IMR-90 (cell line): ENCODE results near the gene GPR141. TPM values are rescaled to one million over a fixed set of nuclear protein-coding genes. Genes with fewer than 3 reads are reported as not detected.

ENCODE experiments used
- ATAC-seq: fragments of 200-7000 bp; cut with Tn5 transposase; 2 replicates; pipeline ENCODE4 v1.9.1; 2020; ENCODE audit warnings: low read depth, mild to moderate bottlenecking, moderate library complexity
- BruUV-seq: library from RNA; stranded (reverse); fragments of 400-500 nt; replicated peaks from 2 replicates; lab custom pipeline; 2021; lab: Mats Ljungman, UMichigan
- CTCF ChIA-PET: fragments of 300-600 bp; formaldehyde crosslinking; extraction: SDS; loops from one replicate; lab custom pipeline; 2021; ENCODE audit warnings: antibody characterized with exemption; lab: Yijun Ruan, JAX
- POLR2A ChIA-PET: fragments of 300-600 bp; sonication (Branson Sonifier 250); formaldehyde crosslinking; loops from one replicate; lab custom pipeline; 2022; ENCODE audit warnings: antibody characterized with exemption; ENCODE audit not compliant: unreplicated experiment; lab: Charles Lee
- DNase-seq: peaks from one replicate; pipeline ENCODE4 v3.0.0; 2013
- H2AFZ ChIP-seq: replicated peaks from 2 replicates; pipeline ENCODE3; 2013; ENCODE audit warnings: low read length, mild to moderate bottlenecking; ENCODE audit not compliant: poor library complexity
- H2AK5ac ChIP-seq: 2 replicates; pipeline ENCODE4 v1.6.1; 2013; ENCODE audit warnings: low read depth, low read length, inconsistent platforms
- H2AK9ac ChIP-seq: replicated peaks from 2 replicates; pipeline ENCODE3; 2013; ENCODE audit warnings: mild to moderate bottlenecking, low read depth, low read length, moderate library complexity; ENCODE audit not compliant: poor library complexity
- H2BK120ac ChIP-seq: 2 replicates; pipeline ENCODE4 v1.6.1; 2013; ENCODE audit warnings: low read depth, low read length, inconsistent platforms
- H2BK15ac ChIP-seq: 3 replicates; pipeline ENCODE4 v1.6.1; 2013; ENCODE audit warnings: low read depth, low read length, inconsistent platforms
- H2BK20ac ChIP-seq: 2 replicates; pipeline ENCODE4 v1.6.1; 2013; ENCODE audit warnings: low read depth, mild to moderate bottlenecking, inconsistent platforms, low read length, moderate library complexity
- H2BK5ac ChIP-seq: 2 replicates; pipeline ENCODE4 v1.6.1; 2013; ENCODE audit warnings: mild to moderate bottlenecking, low read depth, low read length, inconsistent platforms; ENCODE audit not compliant: poor library complexity, severe bottlenecking
- H3K14ac ChIP-seq: replicated peaks from 2 replicates; pipeline ENCODE4 v1.6.1; 2013; ENCODE audit warnings: low read depth, low read length, inconsistent platforms
- H3K18ac ChIP-seq: 2 replicates; pipeline ENCODE4 v1.6.1; 2013; ENCODE audit warnings: low read depth, low read length, control low read depth
- H3K23ac ChIP-seq: 2 replicates; pipeline ENCODE4 v1.6.1; 2013; ENCODE audit warnings: low read depth, low read length, inconsistent platforms
- H3K27ac ChIP-seq: 2 replicates; pipeline ENCODE4 v1.5.1; 2013; ENCODE audit warnings: mild to moderate bottlenecking, control low read depth, low read length; ENCODE audit not compliant: insufficient read depth
- H3K27me3 ChIP-seq: 2 replicates; pipeline ENCODE4 v1.6.1; 2013; ENCODE audit warnings: low read length; ENCODE audit not compliant: control insufficient read depth, insufficient read depth
- H3K36me3 ChIP-seq: 2 replicates; pipeline ENCODE4 v1.6.1; 2013; ENCODE audit warnings: low read length, mixed read lengths; ENCODE audit not compliant: control insufficient read depth, insufficient read depth
- H3K4ac ChIP-seq: 2 replicates; pipeline ENCODE4 v1.6.1; 2013; ENCODE audit warnings: low read depth, low read length, inconsistent platforms
- H3K4me1 ChIP-seq: 2 replicates; pipeline ENCODE4 v1.6.1; 2013; ENCODE audit warnings: low read length, mixed read lengths; ENCODE audit not compliant: control insufficient read depth, insufficient read depth
- H3K4me2 ChIP-seq: 2 replicates; pipeline ENCODE4 v1.6.1; 2013; ENCODE audit warnings: low read depth, mild to moderate bottlenecking, control low read depth, low read length, moderate library complexity
- H3K4me3 ChIP-seq: 2 replicates; pipeline ENCODE4 v1.5.1; 2013; ENCODE audit warnings: low read depth, mild to moderate bottlenecking, control low read depth, low read length, moderate library complexity; ENCODE audit not compliant: insufficient read depth
- H3K56ac ChIP-seq: 2 replicates; pipeline ENCODE4 v1.6.1; 2013; ENCODE audit warnings: low read length, inconsistent platforms; ENCODE audit not compliant: insufficient read depth; ENCODE audit errors: extremely low read depth
- H3K79me1 ChIP-seq, 2 experiments: 2 replicates each; pipeline ENCODE4 v1.6.1; 2013; ENCODE audit warnings: low read length in 2 of 2, inconsistent platforms in 1 of 2, low read depth in 1 of 2
- H3K9ac ChIP-seq: 2 replicates; pipeline ENCODE4 v1.6.1; 2013; ENCODE audit warnings: low read depth, low read length, control low read depth
- H3K9me1 ChIP-seq: 2 replicates; pipeline ENCODE4 v1.6.1; 2013; ENCODE audit warnings: low read length, inconsistent platforms; ENCODE audit not compliant: insufficient read depth
- H3K9me3 ChIP-seq: 2 replicates; pipeline ENCODE4 v1.6.1; 2013; ENCODE audit warnings: low read length; ENCODE audit not compliant: control insufficient read depth, insufficient read depth
- H4K20me1 ChIP-seq: 2 replicates; pipeline ENCODE4 v1.6.1; 2013; ENCODE audit warnings: low read length, inconsistent platforms; ENCODE audit not compliant: insufficient read depth
- H4K5ac ChIP-seq: 2 replicates; pipeline ENCODE4 v1.6.1; 2013; ENCODE audit warnings: mild to moderate bottlenecking, low read depth, low read length, control low read depth
- H4K8ac ChIP-seq, 2 experiments: 2 replicates each; pipeline ENCODE4 v1.6.1; 2013; ENCODE audit warnings: low read depth in 2 of 2, low read length in 2 of 2, control low read depth in 1 of 2, inconsistent platforms in 1 of 2
- H4K91ac ChIP-seq: 2 replicates; pipeline ENCODE4 v1.6.1; 2013; ENCODE audit warnings: low read depth, low read length, inconsistent platforms; ENCODE audit not compliant: insufficient read depth
- CEBPB ChIP-seq: IDR thresholded peaks from 2 replicates; pipeline ENCODE4 v1.6.1; 2012; ENCODE audit warnings: low read depth, low read length, improper control_type of control experiment
- MAFK ChIP-seq: IDR thresholded peaks from 2 replicates; pipeline ENCODE4 v1.6.1; 2012; ENCODE audit warnings: low read depth, low read length, improper control_type of control experiment
- POLR2A ChIP-seq: IDR thresholded peaks from 2 replicates; pipeline ENCODE4 v1.6.1; 2012; ENCODE audit warnings: mild to moderate bottlenecking, low read depth, low read length
- WGBS, 2 experiments: methylation state at CpG; one replicate each; pipeline versions ENCODE4 v1.1.5 to v1.1.7; 2013; ENCODE audit warnings: missing lambda C conversion rate in 2 of 2; ENCODE audit not compliant: insufficient read length in 1 of 2; ENCODE audit errors: extremely low coverage in 2 of 2; 5-methylcytosine and 5-hydroxymethylcytosine counted together
- dilution Hi-C: fragments of 300-500 bp; cut with HindIII; formaldehyde crosslinking; loops from one replicate; pipeline ENCODE4 v1.14.3; 2018; ENCODE audit warnings: low sequenced_read_pairs; ENCODE audit not compliant: unreplicated experiment
- in situ Hi-C: fragments of 300-500 bp; cut with MboI; formaldehyde crosslinking; loops from 3 replicates; pipeline ENCODE4 v1.14.3; 2019; ENCODE audit warnings: low sequenced_read_pairs, inconsistent platforms, mixed read lengths
- intact Hi-C: fragments of 100-400 bp; cut with micrococcal nuclease; formaldehyde crosslinking; loops from 2 replicates; pipeline ENCODE4 v1.10.0; 2022
- polyA plus RNA-seq, 3 experiments: library from polyadenylated mRNA; depleted of rRNA; stranded (reverse); fragments of >200 nt; gene quantifications; 2 replicates each; pipeline ENCODE4 v1.2.3, GENCODE V29; 2012; ENCODE audit warnings: low replicate concordance in 1 of 3
- total RNA-seq: library from RNA; depleted of rRNA; stranded (reverse); fragments of >200 nt; gene quantifications from 2 replicates; pipeline ENCODE4 v1.2.3, GENCODE V29; 2012

Gene GPR141
- total and polyA plus RNA-seq, 2 of the 4 experiments (the other 2 are of a cell fraction): not detected

DNA sequence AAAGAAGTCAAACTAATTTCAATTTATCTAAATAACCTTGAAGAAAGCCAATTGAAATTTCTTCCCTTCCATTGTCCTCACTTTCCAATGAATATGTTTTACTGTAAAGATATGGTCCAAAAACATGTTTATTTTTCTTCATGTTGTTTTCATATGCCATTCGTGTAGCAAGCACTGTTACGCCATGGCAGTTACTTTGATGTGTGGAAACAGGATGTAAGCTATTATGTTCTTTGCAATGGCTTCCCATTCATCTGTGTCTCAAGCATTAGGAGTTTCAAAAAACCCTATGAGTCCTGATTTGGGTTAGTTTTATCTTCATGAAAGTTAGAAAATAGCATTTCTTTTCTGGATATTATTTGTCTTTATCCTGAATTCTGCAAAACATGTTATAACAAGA is 31.0 kb downstream of the GPR141 start:
- in situ Hi-C loops: no loop called here
- peaks cover 15% of the 10 kb centered on the region; the same call in 1 of the 2 replicates for H3K9me3 ChIP-seq
- H3K9ac ChIP-seq: no peak overlapping the region
- ChIA-PET CTCF (no interaction called here), POLR2A (no interaction called here)
- H3K9me1 ChIP-seq: no peaks in the 10 kb centered on the region
- no peak overlapping the region for H2BK15ac ChIP-seq
- intact Hi-C loops: no loop called here
- H3K36me3 ChIP-seq: no peaks in the 10 kb centered on the region
- ATAC-seq: no peak
- H2AK9ac ChIP-seq: no peak overlapping the region
- no peak overlapping the region for H3K4me2 ChIP-seq
- TF ChIP-seq POLR2A: no peak
- no peak for TF ChIP-seq CEBPB
- TF ChIP-seq MAFK: no peak
- no peak overlapping the region for H2BK5ac ChIP-seq
- no peak overlapping the region for H3K23ac ChIP-seq
- H4K8ac ChIP-seq: no peak overlapping the region
- no peaks in the 10 kb centered on the region for H3K4me1 ChIP-seq
- no peak overlapping the region for H2BK20ac ChIP-seq
- no peak overlapping the region for H3K4ac ChIP-seq
- no peaks in the 10 kb centered on the region for H4K20me1 ChIP-seq
- no peak overlapping the region for H3K4me3 ChIP-seq
- no peaks in the 10 kb centered on the region for H3K79me1 ChIP-seq
- WGBS, 2 experiments: no CpG with 5 or more reads among the region's 2 CpGs
- H4K5ac ChIP-seq: no peak overlapping the region
- dilution Hi-C loops: no loop called here
- no TSS peak for BruUV-seq
- H4K91ac ChIP-seq: no peak overlapping the region
- no peak overlapping the region for H3K18ac ChIP-seq
- no peak overlapping the region for H3K56ac ChIP-seq
- H2AK5ac ChIP-seq: no peak overlapping the region
- no peak overlapping the region for H2AFZ ChIP-seq
- H3K27ac ChIP-seq: no peak overlapping the region
- H3K27me3 ChIP-seq: no peaks in the 10 kb centered on the region
- H3K14ac ChIP-seq: no peak overlapping the region
- no peak overlapping the region for H2BK120ac ChIP-seq
- DNase-seq: no peak
